CD1c-positive myeloid dendritic cell (primary cell): ENCODE results near the gene NOS2.
"Not testable (repeated sequence)": the region's sequence is repeated elsewhere in the genome, so short reads cannot be mapped to it uniquely, and the experiment has no call there.

Source experiments
- DNase-seq: peaks from one replicate; pipeline ENCODE4 v3.0.0-alpha.2; 2016; ENCODE audit errors: extremely low spot score

Gene NOS2

DNA sequence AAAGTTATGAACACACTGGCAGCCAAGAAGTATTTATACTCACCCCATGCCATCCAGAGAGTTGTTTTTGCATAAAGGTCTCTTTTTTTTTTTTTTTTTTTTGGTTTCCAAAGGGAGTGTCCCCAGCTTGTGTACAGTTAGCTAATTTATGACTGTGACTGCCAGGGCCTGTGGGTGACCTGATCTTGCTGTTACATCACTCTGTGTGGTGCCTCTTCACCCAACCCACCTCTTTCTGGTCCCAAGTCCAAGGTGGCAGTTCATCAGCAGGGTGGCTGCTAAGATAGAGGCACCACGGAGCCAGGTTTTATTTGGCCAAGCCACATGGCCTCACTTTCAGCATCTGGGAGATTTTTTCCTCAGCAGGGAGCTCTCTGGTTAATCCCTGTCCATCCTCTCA, at the start of gene NOS2:
NOS2 (minus strand) TSS at position 8 of the 400 bp plus-strand sequence. CDS start 1,720 bp downstream, outside the sequence.
- DNase-seq, result no peak

DNA sequence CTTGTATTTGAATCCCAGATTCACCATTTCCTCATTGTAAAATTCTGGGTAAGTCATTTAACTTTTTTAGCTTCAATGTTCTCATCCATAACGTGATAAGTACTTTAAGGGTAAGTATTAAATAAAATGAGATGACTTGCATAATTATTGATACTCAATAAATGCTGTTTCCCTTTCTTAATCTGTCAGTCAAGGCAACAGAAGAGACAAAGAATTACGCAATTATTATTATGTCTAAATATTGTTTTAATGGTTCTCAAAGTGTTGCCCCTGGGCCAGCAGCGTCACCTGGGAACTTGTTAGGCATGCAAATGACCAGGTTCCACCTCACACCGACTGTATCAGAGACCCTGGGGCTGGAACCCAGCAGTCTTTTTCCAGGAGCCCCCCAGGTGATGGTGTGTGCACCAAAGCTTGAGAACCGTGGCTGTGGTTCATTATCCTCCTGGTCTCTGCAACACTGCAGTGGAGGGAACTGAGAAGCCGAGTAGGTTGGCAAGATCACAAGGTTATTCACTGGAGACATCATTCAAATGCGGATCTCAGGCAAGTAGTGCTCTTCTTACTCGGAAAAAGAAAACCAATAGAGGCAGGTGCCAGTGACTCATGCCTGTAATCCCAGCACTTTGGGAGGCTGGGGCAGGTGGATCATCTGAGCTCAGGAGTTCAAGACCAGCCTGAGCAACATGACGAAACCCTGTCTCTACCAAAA, 49.3 kb upstream of the NOS2 start:
- DNase-seq, result no peak

DNA sequence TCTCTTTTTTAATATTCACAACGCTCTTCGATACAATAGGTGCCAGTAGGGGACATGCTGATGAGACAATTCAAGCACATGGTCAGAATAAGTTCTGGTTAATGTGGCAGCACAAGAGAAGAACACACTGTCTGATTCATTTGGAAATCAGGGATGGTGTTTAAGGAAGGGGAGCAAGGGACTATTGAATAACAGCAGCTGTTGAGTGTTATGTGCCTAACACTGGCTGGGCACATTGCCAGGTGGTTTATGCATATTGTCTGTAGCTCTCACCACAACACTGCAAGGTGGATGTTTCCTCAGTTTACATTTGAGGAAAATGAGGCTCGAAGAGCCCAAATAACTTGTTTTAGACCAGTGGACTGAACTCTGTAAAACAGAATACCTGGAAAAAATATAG, 48.6 kb upstream of the NOS2 start:
- DNase-seq, result no peak

DNA sequence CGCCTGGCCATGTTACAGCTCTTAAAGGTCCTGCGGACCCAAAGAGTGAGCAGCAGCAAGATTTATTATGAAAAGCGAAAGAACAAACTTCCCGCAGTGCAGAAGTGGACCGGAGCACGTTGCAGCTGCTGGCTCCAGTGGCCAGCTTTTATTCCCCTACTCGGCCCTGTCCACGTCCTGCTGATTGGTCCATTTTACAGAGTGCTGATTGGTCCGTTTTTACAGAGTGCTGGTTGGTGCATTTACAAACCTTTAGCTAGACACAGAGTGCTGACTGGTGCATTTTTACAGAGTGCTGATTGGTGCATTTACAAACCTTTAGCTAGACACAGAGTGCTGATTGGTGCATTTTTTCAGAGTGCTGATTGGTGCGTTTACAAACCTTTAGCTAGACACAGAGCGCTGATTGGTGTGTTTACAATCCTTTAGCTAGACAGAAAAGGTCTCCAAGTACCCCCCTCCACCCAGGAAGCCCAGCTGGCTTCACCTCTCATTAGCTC, 46.5 kb upstream of the NOS2 start:
- DNase-seq, result not testable (repeated sequence)

DNA sequence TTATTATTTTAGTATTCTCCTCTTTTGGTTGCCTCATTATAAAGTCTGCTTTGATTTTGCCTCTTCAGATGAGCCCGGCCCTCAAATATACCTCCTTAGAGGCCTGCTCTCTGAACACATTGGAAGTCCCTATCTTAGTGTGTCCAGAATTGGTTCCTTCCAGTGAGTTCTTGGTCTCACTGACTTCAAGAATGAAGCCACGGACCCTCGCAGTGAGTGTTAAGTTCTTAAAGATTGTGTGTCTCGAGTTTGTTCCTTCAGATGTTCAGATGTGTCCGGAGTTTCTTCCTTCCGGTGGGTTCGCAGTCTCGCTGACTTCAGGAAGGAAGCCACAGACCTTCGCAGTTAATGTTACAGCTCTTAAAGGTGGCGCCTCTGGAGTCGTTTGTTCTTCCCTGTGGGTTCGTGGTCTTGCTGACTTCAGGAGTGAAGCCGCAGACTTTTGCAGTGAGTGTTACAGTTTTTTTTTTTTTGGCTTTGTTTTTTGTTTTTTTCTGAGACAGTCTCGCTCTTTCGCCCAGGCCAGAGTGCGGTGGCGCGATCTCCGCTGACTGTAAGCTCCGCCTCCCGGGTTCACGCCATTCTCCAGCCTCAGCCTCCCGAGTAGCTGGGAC, 45.8 kb upstream of the NOS2 start:
- no peak for DNase-seq

DNA sequence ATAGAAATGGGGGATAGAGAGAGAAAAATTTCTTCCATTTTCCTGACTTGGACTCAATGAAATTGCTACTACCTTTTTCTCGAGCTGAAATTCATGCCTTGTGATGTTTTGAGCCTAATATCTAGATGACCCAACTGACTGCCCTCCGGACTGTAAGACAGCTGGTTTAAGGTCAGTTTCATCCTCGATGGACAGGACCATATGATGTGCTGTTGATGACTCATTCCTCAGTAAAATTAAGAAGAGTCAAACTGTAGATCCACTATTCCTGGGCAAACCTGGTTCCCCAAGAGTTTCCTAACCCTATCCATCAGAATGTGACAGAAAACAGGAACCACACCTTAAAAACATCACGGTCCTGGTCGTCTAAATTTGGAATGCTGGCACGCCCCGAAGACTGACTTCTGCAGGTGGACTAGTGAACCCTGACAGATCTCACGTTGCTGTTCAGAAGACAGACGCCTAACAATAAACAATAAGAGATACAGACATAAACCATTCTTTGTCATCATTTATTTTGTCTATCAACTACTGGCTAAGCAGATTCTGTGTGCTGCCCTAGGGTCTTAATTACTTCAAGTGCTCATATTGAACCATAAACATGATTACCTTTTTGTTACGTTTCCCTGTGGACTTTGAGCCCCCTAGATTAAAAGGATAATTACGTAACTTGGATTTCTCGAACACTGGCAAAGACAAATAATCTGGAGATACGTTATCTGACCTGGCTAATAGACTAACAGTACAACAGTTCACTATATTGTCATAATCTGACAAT, 45.1 kb upstream of the NOS2 start:
- no peak for DNase-seq

DNA sequence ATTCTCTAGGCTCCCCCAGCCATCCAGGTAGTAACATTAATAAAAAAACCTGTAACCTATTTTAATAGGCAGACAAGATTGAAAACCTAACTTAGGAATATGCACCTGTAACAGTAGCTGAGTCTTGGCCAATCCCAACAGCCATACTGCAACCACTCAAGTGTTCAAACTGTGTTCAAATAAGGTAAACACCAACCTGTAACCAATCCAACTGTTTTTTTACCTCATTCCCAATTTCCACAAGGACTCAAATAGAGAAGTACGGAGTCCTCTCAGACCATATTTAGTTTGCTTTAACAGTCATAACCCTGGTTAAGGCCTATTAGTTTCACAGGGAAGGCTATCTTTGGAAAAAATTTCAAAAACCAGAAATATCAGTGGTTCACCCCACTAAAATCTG, 40.4 kb upstream of the NOS2 start:
- DNase-seq, result no peak

DNA sequence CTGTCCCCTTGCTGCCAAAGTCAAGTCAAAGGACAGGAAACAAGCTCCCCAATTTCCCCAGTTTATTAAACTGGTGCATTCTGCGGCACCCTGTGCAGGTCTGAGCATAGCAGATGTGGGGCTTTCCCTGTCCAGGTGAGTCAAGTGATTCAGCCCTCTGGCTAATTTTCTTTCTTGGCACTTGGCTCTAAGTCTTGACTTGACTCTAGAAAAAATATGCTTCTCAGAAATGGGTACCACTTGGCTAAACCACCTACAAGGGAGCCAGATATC, 40.0 kb upstream of the NOS2 start:
- DNase-seq, result not testable (repeated sequence)

DNA sequence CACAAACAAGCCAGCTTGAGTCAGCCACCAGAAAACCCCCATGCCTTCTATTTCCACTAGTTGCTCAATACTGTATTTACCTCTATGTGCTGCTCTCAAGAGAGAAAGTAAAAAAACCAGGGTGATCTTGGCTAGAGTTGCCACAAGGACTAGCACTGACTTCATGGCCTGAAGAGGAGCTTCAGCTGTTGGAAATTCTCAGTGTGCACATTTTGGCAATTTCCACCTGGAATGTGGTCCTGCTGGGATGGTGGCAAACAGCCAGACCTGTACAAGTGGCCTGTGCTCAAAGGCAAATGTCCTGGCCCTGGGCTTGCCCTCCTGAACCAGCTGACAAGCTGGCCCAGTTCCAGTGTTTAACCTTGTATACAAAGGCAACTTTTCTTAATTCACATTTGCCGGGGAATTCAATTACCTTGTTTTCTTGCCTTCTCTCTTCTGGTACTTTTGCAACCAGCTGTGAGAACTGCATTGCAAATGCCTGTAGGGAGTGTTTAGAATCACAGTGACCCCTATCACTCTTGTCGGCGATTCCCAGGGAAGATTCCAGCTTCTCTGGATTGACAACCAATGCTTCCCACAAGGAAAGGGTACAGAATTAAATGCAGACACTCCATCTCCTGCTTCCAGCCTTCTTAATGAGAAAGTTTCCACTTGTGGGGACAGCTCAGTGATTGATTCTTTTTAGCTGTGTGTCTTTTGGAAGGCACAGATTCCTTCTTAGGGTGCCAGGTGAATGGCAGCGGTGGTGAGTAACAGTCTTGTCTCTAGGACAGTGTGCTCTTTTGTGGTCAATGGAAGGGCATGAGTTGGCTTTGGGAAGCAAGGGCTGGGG, 39.5 kb upstream of the NOS2 start:
- DNase-seq, result not testable (repeated sequence)

DNA sequence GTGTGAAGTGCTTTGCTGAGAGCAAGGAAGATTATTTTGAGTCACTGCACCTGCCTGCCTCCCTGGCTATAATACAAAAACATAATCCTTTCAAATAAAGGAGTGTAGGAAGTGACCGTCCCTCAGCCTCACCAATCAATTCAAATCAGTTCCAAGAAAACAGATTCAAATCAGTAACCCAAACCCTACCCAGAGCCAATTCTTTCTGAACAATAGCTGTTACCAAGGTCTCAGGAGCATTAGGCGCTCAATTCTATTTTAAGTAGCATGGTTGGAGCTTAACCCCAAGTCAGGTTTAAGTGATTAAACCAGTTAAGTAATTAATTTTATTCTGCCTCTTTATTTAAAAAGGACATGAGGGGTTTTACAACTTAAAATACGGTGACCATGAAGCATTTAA, 38.3 kb upstream of the NOS2 start:
- DNase-seq, result not testable (repeated sequence)

DNA sequence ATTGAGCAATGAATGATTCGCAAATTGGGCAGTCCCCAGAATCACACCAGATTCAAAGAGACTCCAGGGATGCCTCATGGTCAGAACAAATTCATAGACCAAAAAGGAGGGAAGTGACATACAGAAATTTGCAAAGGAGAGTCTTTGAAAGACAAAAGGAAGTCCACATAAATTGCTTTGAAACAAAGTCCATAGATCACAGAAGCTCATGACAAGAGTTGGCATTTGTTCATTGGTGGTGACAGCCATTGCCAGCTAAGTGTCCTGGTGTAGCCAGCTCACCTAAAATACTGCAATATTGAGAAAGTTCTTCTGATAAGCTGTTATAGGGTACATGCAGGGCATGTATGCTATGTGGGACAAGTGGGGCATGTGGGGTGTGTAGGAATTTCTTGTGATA, 37.4 kb upstream of the NOS2 start:
- not testable (repeated sequence) for DNase-seq

DNA sequence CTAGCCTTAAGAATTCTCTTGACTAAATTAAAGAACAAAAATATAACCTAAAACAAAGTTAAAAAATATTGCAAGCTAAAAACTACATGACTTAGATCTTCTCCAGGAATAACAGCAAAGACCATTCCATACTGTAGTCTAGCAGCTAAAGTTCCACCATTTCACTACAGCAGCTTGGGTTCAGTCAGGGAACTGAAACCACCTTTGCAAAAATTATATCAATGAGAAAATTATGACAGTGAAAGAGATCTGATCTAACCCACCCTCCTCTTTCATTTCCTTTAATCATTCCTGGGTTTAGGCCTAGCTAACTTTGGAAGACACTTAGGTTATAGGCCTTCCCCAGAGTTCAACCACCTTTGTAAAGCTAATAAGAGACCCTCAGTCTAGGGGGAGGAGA, 36.3 kb upstream of the NOS2 start:
- no peak for DNase-seq

DNA sequence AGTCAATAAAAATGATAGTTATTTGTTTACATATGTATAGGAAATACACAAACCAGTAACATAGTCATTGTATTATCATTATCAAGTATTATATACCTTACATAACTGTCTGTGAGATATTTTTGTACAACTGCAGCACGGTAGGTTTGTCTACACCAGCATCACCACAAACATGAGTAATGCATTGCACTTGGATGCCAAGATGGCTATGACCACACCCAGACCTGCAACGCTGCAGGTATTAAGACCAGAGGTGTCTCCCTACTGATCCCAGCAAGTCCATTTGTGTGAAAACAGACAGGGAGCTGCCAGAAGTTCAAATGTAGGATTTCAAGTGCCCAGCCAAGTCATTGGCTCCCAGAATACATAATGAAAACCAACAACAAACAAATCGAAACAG, 34.2 kb upstream of the NOS2 start:
- no peak for DNase-seq

DNA sequence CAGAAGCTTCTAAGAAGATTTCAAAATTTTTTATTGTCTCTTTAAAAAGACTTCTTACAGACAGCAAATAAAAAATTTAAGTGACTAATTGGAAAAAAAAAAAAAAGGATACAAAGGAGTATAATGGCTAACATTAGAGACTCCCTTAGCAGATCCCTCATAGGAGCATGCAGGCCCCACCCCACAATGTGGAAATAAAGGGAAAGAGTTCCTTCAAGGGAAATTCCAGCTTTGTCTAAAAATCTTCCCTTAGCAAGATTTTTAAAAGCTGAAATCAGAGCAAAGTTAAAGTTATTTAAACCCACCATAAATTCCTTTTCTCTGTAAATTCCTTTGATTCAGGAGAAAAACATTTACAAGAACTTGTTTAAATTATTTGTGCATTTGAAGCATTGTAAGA, 32.5 kb upstream of the NOS2 start:
- DNase-seq, result no peak

DNA sequence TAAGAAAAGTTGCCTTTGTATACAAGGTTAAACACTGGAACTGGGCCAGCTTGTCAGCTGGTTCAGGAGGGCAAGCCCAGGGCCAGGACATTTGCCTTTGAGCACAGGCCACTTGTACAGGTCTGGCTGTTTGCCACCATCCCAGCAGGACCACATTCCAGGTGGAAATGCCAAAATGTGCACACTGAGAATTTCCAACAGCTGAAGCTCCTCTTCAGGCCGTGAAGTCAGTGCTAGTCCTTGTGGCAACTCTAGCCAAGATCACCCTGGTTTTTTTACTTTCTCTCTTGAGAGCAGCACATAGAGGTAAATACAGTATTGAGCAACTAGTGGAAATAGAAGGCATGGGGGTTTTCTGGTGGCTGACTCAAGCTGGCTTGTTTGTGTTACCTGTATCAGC, 29.6 kb upstream of the NOS2 start:
- not testable (repeated sequence) for DNase-seq

DNA sequence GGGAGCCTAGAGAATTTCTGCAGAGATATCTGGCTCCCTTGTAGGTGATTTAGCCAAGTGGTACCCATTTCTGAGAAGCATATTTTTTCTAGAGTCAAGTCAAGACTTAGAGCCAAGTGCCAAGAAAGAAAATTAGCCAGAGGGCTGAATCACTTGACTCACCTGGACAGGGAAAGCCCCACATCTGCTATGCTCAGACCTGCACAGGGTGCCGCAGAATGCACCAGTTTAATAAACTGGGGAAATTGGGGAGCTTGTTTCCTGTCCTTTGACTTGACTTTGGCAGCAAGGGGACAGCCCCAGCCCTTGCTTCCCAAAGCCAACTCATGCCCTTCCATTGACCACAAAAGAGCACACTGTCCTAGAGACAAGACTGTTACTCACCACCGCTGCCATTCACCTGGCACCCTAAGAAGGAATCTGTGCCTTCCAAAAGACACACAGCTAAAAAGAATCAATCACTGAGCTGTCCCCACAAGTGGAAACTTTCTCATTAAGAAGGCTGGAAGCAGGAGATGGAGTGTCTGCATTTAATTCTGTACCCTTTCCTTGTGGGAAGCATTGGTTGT, 28.9 kb upstream of the NOS2 start:
- DNase-seq, result not testable (repeated sequence)

DNA sequence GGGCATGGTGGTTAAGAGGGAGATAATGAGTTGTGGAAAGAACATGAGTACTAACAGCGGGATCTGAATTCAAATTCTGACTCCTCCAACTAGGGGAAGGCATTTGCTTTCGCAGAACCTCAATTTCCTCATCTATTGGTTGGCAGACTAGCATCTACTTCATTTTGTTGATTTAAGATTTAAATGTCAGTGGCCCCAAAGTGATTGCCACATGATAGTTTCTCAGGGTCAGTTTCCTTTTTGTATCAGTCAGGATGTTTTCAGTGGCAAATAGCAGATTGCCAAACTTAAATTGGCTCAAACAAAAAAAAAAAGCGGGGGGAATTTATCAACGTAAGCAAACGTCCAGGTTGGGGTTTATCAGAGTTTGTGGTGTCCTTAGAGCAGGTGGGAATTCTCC, 25.1 kb upstream of the NOS2 start:
- DNase-seq, result no peak

DNA sequence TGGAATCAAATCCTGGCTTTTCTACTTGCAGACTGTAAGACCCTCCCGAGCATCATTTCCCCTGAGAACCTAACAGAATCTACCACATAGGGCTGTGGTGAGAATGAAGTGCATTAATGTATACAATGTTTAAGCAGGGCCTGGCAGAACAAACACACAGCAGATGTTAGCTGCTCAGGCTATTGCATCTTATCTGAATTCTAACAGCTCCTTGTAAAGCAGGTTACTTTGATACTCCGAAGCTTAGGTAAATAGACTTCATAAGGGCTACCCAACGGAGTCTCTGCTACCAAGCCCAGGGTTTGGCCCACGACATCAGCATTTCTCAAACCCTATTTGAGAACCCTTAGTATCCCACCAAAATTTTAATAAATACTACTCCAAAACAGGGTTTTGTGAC, 24.4 kb upstream of the NOS2 start:
- no peak for DNase-seq

DNA sequence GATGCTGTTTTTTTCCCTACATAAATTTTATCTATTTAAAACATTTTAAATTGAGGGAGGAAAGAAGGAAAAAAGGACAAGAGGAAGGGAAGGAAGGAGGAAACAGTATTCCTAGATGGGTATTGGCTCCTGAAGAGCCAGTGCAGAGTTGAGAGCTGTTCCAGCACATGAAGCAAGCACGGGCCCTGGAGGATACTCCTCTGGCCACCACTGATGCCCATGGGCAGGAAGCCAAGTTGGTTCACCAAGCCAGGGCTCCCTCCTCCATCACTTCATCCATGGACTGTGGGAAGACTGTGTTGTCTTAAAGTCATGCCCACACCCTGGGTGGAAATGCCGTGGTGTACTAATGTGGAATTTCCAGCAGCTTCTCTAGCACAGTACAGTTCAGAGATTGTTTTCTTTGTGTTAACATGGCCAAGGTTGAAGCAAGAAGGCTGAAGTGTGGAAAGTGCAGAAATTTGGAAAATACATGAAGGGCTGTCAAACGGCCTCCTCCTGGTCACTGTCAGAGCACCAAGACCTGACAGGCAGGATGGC, 23.9 kb upstream of the NOS2 start:
- DNase-seq, result no peak

DNA sequence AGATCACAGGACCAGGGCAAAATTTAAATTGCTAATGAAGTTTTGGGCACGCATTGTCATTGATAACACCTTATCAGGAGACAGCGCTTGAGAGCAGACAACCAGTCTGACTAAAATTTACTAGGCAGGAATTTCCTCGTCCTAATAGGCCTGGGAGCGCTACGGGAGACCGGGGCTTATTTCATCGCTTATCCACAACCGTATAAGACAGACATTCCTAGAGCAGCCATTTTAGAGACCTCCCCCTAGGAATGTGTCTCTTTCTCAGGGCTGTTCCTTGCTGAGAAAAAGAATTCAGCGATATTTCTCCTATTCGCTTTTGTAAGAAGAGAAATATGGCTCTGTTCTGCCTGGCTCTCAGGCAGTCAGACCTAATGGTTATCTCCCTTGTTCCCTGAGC, 21.8 kb upstream of the NOS2 start:
- DNase-seq, result not testable (repeated sequence)

DNA sequence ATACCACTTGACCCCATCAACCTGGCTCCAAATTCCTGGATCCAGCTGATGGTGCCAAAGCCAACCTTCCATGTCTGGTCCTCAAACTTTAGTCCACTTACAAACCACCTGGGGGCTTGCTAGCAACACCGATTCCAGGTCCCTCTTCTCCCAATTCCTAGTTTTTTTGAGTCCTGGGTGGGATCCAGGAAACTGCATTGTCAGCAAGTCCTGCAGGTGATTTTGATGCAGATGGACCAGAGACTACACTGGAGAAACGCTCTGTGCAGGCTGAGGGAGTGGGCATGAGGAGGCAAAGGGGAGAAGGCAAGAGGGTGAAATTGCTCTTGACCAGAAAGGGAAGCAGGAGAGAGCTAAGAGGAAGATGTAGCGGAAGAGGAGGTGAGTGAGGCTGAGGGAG, 21.0 kb upstream of the NOS2 start:
- no peak for DNase-seq
